MM.1S (cell line): ENCODE data around the gene FSIP1.

Source experiments
- DNase-seq: peaks from one replicate; pipeline ENCODE4 v3.0.0-alpha.2; 2015
- H2AFZ ChIP-seq: fragments of 300-600 bp; sonication (generic); 2 replicates; pipeline ENCODE4 v1.6.0; 2016; ENCODE audit warnings: antibody characterized with exemption, low read length
- H3F3A ChIP-seq: fragments of 300-600 bp; sonication (generic); 2 replicates; pipeline ENCODE4 v1.6.1; 2016; ENCODE audit warnings: mild to moderate bottlenecking, antibody characterized with exemption, low read length, moderate library complexity, mixed read lengths; ENCODE audit not compliant: insufficient read depth
- H3K27ac ChIP-seq: fragments of 300-600 bp; sonication (generic); 2 replicates; pipeline ENCODE4 v1.5.1; 2016; ENCODE audit warnings: mild to moderate bottlenecking, low read length
- H3K27me3 ChIP-seq: fragments of 300-600 bp; sonication (generic); replicated peaks from 2 replicates; pipeline ENCODE4 v1.6.0; 2016; ENCODE audit warnings: low read length; ENCODE audit not compliant: insufficient read depth
- H3K36me3 ChIP-seq: fragments of 300-600 bp; sonication (generic); replicated peaks from 2 replicates; pipeline ENCODE4 v1.6.1; 2016; ENCODE audit warnings: mild to moderate bottlenecking, low read length, mixed read lengths; ENCODE audit not compliant: insufficient read depth
- H3K4me1 ChIP-seq: fragments of 300-600 bp; sonication (generic); 2 replicates; pipeline ENCODE4 v1.6.1; 2016; ENCODE audit warnings: low read length, mixed read lengths
- H3K4me2 ChIP-seq: fragments of 300-600 bp; sonication (generic); 2 replicates; pipeline ENCODE4 v1.6.0; 2016; ENCODE audit warnings: low read depth, low read length
- H3K4me3 ChIP-seq: fragments of 300-600 bp; sonication (generic); 2 replicates; pipeline ENCODE4 v1.5.1; 2016; ENCODE audit warnings: low read length, mixed read lengths
- H3K79me2 ChIP-seq: fragments of 300-600 bp; sonication (generic); 2 replicates; pipeline ENCODE4 v1.6.1; 2016; ENCODE audit warnings: mixed run types, low read length, mixed read lengths
- H3K9ac ChIP-seq: fragments of 300-600 bp; sonication (generic); 2 replicates; pipeline ENCODE4 v1.6.1; 2016; ENCODE audit warnings: low read length, mixed read lengths
- H3K9me2 ChIP-seq: fragments of 300-600 bp; sonication (generic); replicated peaks from 2 replicates; pipeline ENCODE4 v1.6.1; 2016; ENCODE audit warnings: mild to moderate bottlenecking, low read length, mixed read lengths; ENCODE audit not compliant: insufficient read depth
- H3K9me3 ChIP-seq: fragments of 300-600 bp; sonication (generic); replicated peaks from 2 replicates; pipeline ENCODE4 v1.6.1; 2016; ENCODE audit warnings: mild to moderate bottlenecking, low read length, mixed read lengths; ENCODE audit not compliant: insufficient read depth
- H4K20me1 ChIP-seq: fragments of 300-600 bp; sonication (generic); 2 replicates; pipeline ENCODE4 v1.6.1; 2016; ENCODE audit warnings: mild to moderate bottlenecking, low read length, moderate library complexity, mixed read lengths; ENCODE audit not compliant: insufficient read depth
- CTCF ChIP-seq: fragments of 300-600 bp; sonication (generic); IDR thresholded peaks from 2 replicates; pipeline ENCODE4 v1.5.1; 2016; ENCODE audit warnings: antibody characterized with exemption, low read length, mixed read lengths
- EZH2 ChIP-seq: fragments of 300-600 bp; sonication (generic); optimal IDR thresholded peaks from 2 replicates; pipeline ENCODE3; 2017; ENCODE audit warnings: low read depth, mild to moderate bottlenecking, antibody characterized with exemption, low read length, mixed read lengths
- EZH2phosphoT487 ChIP-seq: fragments of 300-600 bp; sonication (generic); IDR thresholded peaks from 2 replicates; pipeline ENCODE4 v1.6.1; 2018; ENCODE audit warnings: antibody characterized with exemption, low read length

FSIP1 gene

GRCh38 chr15:39616731-39617455 is 165.7 kb downstream of the FSIP1 start:
- H3K9me3 ChIP-seq = no peaks in the 10 kb centered on the region
- no peaks in the 10 kb centered on the region for H3K4me1 ChIP-seq
- no peaks in the 10 kb centered on the region for H3F3A ChIP-seq
- no peaks in the 10 kb centered on the region for H3K79me2 ChIP-seq
- H3K9me2 ChIP-seq = no peaks in the 10 kb centered on the region
- no peak overlapping the region for H2AFZ ChIP-seq
- H3K4me3 ChIP-seq = no peak overlapping the region
- H3K27ac ChIP-seq = no peak overlapping the region
- no peaks in the 10 kb centered on the region for H3K27me3 ChIP-seq
- H3K4me2 ChIP-seq = no peak overlapping the region
- no peaks in the 10 kb centered on the region for H4K20me1 ChIP-seq
- TF ChIP-seq CTCF = no peak
- TF ChIP-seq EZH2phosphoT487 = no peak
- no peak for TF ChIP-seq EZH2
- no peak overlapping the region for H3K9ac ChIP-seq
- DNase-seq = no peak
- no peaks in the 10 kb centered on the region for H3K36me3 ChIP-seq

- Histone ChIP-seq H2AFZ (no peak overlapping the region), H3K27ac (no peak overlapping the region), H4K20me1 (no peaks in the 10 kb centered on the region), H3K36me3 (no peaks in the 10 kb centered on the region), H3F3A (no peaks in the 10 kb centered on the region), H3K27me3 (no peaks in the 10 kb centered on the region), H3K4me3 (no peak overlapping the region), H3K4me2 (no peak overlapping the region), H3K4me1 (peaks cover 5% of the 10 kb centered on the region), H3K9ac (no peak overlapping the region), H3K79me2 (no peaks in the 10 kb centered on the region), H3K9me3 (no peaks in the 10 kb centered on the region), H3K9me2 (no peaks in the 10 kb centered on the region)
- TF ChIP-seq CTCF (no peak), EZH2 (no peak), EZH2phosphoT487 (no peak)
- no peak for DNase-seq
Observed at GRCh38 chr15:39613861-39614260, 168.8 kb downstream of the FSIP1 start.

- Histone ChIP-seq H2AFZ (no peak overlapping the region), H3K9me3 (no peaks in the 10 kb centered on the region), H3K9ac (no peak overlapping the region), H3K4me2 (no peak overlapping the region), H3K4me1 (peaks cover 11% of the 10 kb centered on the region), H3K36me3 (no peaks in the 10 kb centered on the region), H3K4me3 (no peak overlapping the region), H3F3A (no peaks in the 10 kb centered on the region), H3K27ac (no peak overlapping the region), H3K79me2 (no peaks in the 10 kb centered on the region), H3K27me3 (no peaks in the 10 kb centered on the region), H4K20me1 (no peaks in the 10 kb centered on the region), H3K9me2 (no peaks in the 10 kb centered on the region)
- no peak for TF ChIP-seq EZH2
- TF ChIP-seq EZH2phosphoT487 = no peak
- no peak for TF ChIP-seq CTCF
- no peak for DNase-seq
Observed at GRCh38 chr15:39613271-39613670, 169.4 kb downstream of the FSIP1 start.
